ENCODE data around the gene CTAGE8.
"Not testable (repeated sequence)": the region's sequence is repeated elsewhere in the genome, so short reads cannot be mapped to it uniquely, and the experiment has no call there.

- TF ChIP-seq, protein P1, sequence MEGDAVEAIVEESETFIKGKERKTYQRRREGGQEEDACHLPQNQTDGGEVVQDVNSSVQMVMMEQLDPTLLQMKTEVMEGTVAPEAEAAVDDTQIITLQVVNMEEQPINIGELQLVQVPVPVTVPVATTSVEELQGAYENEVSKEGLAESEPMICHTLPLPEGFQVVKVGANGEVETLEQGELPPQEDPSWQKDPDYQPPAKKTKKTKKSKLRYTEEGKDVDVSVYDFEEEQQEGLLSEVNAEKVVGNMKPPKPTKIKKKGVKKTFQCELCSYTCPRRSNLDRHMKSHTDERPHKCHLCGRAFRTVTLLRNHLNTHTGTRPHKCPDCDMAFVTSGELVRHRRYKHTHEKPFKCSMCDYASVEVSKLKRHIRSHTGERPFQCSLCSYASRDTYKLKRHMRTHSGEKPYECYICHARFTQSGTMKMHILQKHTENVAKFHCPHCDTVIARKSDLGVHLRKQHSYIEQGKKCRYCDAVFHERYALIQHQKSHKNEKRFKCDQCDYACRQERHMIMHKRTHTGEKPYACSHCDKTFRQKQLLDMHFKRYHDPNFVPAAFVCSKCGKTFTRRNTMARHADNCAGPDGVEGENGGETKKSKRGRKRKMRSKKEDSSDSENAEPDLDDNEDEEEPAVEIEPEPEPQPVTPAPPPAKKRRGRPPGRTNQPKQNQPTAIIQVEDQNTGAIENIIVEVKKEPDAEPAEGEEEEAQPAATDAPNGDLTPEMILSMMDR (IDR thresholded peaks at IDR 0.05): not testable (repeated sequence)
- not testable (repeated sequence) for TF ChIP-seq POLR2A (IDR thresholded peaks at IDR 0.05)
Observed at GRCh38 chr7:144231027-144231426, 38.1 kb downstream of the CTAGE8 start.
